MM.1S (cell line): ENCODE data around the gene AGK.

Source experiments
- DNase-seq: peaks from one replicate; pipeline ENCODE4 v3.0.0-alpha.2; 2015
- H2AFZ ChIP-seq: fragments of 300-600 bp; sonication (generic); 2 replicates; pipeline ENCODE4 v1.6.0; 2016; ENCODE audit warnings: antibody characterized with exemption, low read length
- H3F3A ChIP-seq: fragments of 300-600 bp; sonication (generic); 2 replicates; pipeline ENCODE4 v1.6.1; 2016; ENCODE audit warnings: mild to moderate bottlenecking, antibody characterized with exemption, low read length, moderate library complexity, mixed read lengths; ENCODE audit not compliant: insufficient read depth
- H3K27ac ChIP-seq: fragments of 300-600 bp; sonication (generic); 2 replicates; pipeline ENCODE4 v1.5.1; 2016; ENCODE audit warnings: mild to moderate bottlenecking, low read length
- H3K27me3 ChIP-seq: fragments of 300-600 bp; sonication (generic); replicated peaks from 2 replicates; pipeline ENCODE4 v1.6.0; 2016; ENCODE audit warnings: low read length; ENCODE audit not compliant: insufficient read depth
- H3K36me3 ChIP-seq: fragments of 300-600 bp; sonication (generic); replicated peaks from 2 replicates; pipeline ENCODE4 v1.6.1; 2016; ENCODE audit warnings: mild to moderate bottlenecking, low read length, mixed read lengths; ENCODE audit not compliant: insufficient read depth
- H3K4me1 ChIP-seq: fragments of 300-600 bp; sonication (generic); 2 replicates; pipeline ENCODE4 v1.6.1; 2016; ENCODE audit warnings: low read length, mixed read lengths
- H3K4me2 ChIP-seq: fragments of 300-600 bp; sonication (generic); 2 replicates; pipeline ENCODE4 v1.6.0; 2016; ENCODE audit warnings: low read depth, low read length
- H3K4me3 ChIP-seq: fragments of 300-600 bp; sonication (generic); 2 replicates; pipeline ENCODE4 v1.5.1; 2016; ENCODE audit warnings: low read length, mixed read lengths
- H3K79me2 ChIP-seq: fragments of 300-600 bp; sonication (generic); 2 replicates; pipeline ENCODE4 v1.6.1; 2016; ENCODE audit warnings: mixed run types, low read length, mixed read lengths
- H3K9ac ChIP-seq: fragments of 300-600 bp; sonication (generic); 2 replicates; pipeline ENCODE4 v1.6.1; 2016; ENCODE audit warnings: low read length, mixed read lengths
- H3K9me2 ChIP-seq: fragments of 300-600 bp; sonication (generic); replicated peaks from 2 replicates; pipeline ENCODE4 v1.6.1; 2016; ENCODE audit warnings: mild to moderate bottlenecking, low read length, mixed read lengths; ENCODE audit not compliant: insufficient read depth
- H3K9me3 ChIP-seq: fragments of 300-600 bp; sonication (generic); replicated peaks from 2 replicates; pipeline ENCODE4 v1.6.1; 2016; ENCODE audit warnings: mild to moderate bottlenecking, low read length, mixed read lengths; ENCODE audit not compliant: insufficient read depth
- H4K20me1 ChIP-seq: fragments of 300-600 bp; sonication (generic); 2 replicates; pipeline ENCODE4 v1.6.1; 2016; ENCODE audit warnings: mild to moderate bottlenecking, low read length, moderate library complexity, mixed read lengths; ENCODE audit not compliant: insufficient read depth
- CTCF ChIP-seq: fragments of 300-600 bp; sonication (generic); IDR thresholded peaks from 2 replicates; pipeline ENCODE4 v1.5.1; 2016; ENCODE audit warnings: antibody characterized with exemption, low read length, mixed read lengths
- EZH2 ChIP-seq: fragments of 300-600 bp; sonication (generic); optimal IDR thresholded peaks from 2 replicates; pipeline ENCODE3; 2017; ENCODE audit warnings: low read depth, mild to moderate bottlenecking, antibody characterized with exemption, low read length, mixed read lengths
- EZH2phosphoT487 ChIP-seq: fragments of 300-600 bp; sonication (generic); IDR thresholded peaks from 2 replicates; pipeline ENCODE4 v1.6.1; 2018; ENCODE audit warnings: antibody characterized with exemption, low read length

AGK gene

GRCh38 chr7:141585592-141586510, 34.6 kb downstream of the AGK start:
- Histone ChIP-seq H3K4me3 (no peak overlapping the region), H3K27ac (no peak overlapping the region), H3K4me1 (no peaks in the 10 kb centered on the region), H4K20me1 (no peaks in the 10 kb centered on the region), H3K79me2 (peaks cover 4% of the 10 kb centered on the region), H3K36me3 (no peaks in the 10 kb centered on the region), H3K27me3 (no peaks in the 10 kb centered on the region), H3K9me2 (no peaks in the 10 kb centered on the region), H2AFZ (no peak overlapping the region), H3K9ac (no peak overlapping the region), H3F3A (no peaks in the 10 kb centered on the region), H3K9me3 (no peaks in the 10 kb centered on the region), H3K4me2 (no peak overlapping the region)
- DNase-seq: no peak
- TF ChIP-seq CTCF (no peak), EZH2phosphoT487 (no peak), EZH2 (no peak)

DNA sequence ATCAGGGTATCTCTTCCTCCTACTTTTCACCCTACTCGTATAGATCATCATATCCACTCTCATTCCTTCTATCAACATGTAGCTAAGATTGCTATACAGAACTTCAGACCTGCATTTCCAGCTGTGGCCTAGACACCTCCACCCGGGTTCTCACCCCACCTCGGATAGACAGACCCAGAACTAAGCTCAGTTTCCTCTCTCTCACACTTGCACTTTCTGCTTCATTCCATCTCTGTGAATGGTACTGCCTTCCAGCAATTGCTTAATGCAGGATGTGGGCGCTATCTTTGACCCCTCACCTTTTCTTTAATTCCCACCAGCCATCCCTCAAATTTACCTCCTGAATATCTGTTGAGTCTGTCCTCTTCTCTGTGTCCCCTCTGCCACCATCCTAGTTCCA, 35.7 kb downstream of the AGK start:
- Histone ChIP-seq H3K4me1 (no peaks in the 10 kb centered on the region), H3K27ac (no peak overlapping the region), H3K4me2 (no peak overlapping the region), H3K9me3 (no peaks in the 10 kb centered on the region), H4K20me1 (no peaks in the 10 kb centered on the region), H2AFZ (no peak overlapping the region), H3K79me2 (peaks cover 4% of the 10 kb centered on the region), H3K36me3 (no peaks in the 10 kb centered on the region), H3F3A (no peaks in the 10 kb centered on the region), H3K4me3 (no peak overlapping the region), H3K27me3 (no peaks in the 10 kb centered on the region), H3K9ac (no peak overlapping the region), H3K9me2 (no peaks in the 10 kb centered on the region)
- TF ChIP-seq EZH2: no peak
- TF ChIP-seq CTCF: no peak
- TF ChIP-seq EZH2phosphoT487: no peak
- DNase-seq: no peak

DNA sequence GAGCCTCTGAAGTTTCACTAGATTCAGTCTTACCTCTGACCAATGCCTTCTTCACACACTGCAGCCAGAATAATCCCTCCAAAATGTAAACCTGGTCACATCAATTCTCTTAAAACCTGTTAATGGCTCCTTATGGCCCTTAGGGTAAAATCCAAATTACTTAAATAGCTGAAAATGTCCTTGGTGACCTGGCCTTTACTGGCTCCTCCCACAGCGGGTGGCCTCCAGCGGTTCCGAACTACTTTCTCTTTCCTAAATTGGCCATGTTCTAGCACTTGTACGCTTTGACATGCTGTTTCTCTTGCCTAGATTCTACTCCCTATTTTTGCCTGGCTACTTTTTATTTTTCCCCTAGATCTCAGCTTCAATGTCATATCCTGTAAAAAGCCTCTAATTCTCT, 36.1 kb downstream of the AGK start:
- peaks cover 7% of the 10 kb centered on the region for H3K79me2 ChIP-seq
- H3K27ac ChIP-seq: no peak overlapping the region
- TF ChIP-seq EZH2 (no peak), CTCF (no peak), EZH2phosphoT487 (no peak)
- no peaks in the 10 kb centered on the region for H3K4me1 ChIP-seq
- no peaks in the 10 kb centered on the region for H3K27me3 ChIP-seq
- no peaks in the 10 kb centered on the region; the same call in 1 of the 2 replicates for H3K36me3 ChIP-seq
- no peak overlapping the region for H3K4me2 ChIP-seq
- no peak overlapping the region for H3K4me3 ChIP-seq
- no peaks in the 10 kb centered on the region for H3K9me3 ChIP-seq
- H2AFZ ChIP-seq: no peak overlapping the region
- H3K9me2 ChIP-seq: no peaks in the 10 kb centered on the region
- no peaks in the 10 kb centered on the region for H4K20me1 ChIP-seq
- no peak for DNase-seq
- no peak overlapping the region for H3K9ac ChIP-seq
- no peaks in the 10 kb centered on the region for H3F3A ChIP-seq
